IMR-90 (cell line): ENCODE results near the gene EPAS1. TPM values are rescaled to one million over a fixed set of nuclear protein-coding genes. Genes with fewer than 3 reads are reported as not detected.
A peak's percentile ranks its signal among the peaks of the same experiment; 100 is the strongest.

Experiments
- ATAC-seq: fragments of 200-7000 bp; cut with Tn5 transposase; 2 replicates; pipeline ENCODE4 v1.9.1; 2020; ENCODE audit warnings: low read depth, mild to moderate bottlenecking, moderate library complexity
- BruUV-seq: library from RNA; stranded (reverse); fragments of 400-500 nt; replicated peaks from 2 replicates; lab custom pipeline; 2021; lab: Mats Ljungman, UMichigan
- CTCF ChIA-PET: fragments of 300-600 bp; formaldehyde crosslinking; extraction: SDS; loops from one replicate; lab custom pipeline; 2021; ENCODE audit warnings: antibody characterized with exemption; lab: Yijun Ruan, JAX
- POLR2A ChIA-PET: fragments of 300-600 bp; sonication (Branson Sonifier 250); formaldehyde crosslinking; loops from one replicate; lab custom pipeline; 2022; ENCODE audit warnings: antibody characterized with exemption; ENCODE audit not compliant: unreplicated experiment; lab: Charles Lee
- DNase-seq: peaks from one replicate; pipeline ENCODE4 v3.0.0; 2013
- H2AFZ ChIP-seq: replicated peaks from 2 replicates; pipeline ENCODE3; 2013; ENCODE audit warnings: low read length, mild to moderate bottlenecking; ENCODE audit not compliant: poor library complexity
- H2AK5ac ChIP-seq: 2 replicates; pipeline ENCODE4 v1.6.1; 2013; ENCODE audit warnings: low read depth, low read length, inconsistent platforms
- H2AK9ac ChIP-seq: replicated peaks from 2 replicates; pipeline ENCODE3; 2013; ENCODE audit warnings: mild to moderate bottlenecking, low read depth, low read length, moderate library complexity; ENCODE audit not compliant: poor library complexity
- H2BK120ac ChIP-seq: 2 replicates; pipeline ENCODE4 v1.6.1; 2013; ENCODE audit warnings: low read depth, low read length, inconsistent platforms
- H2BK15ac ChIP-seq: 3 replicates; pipeline ENCODE4 v1.6.1; 2013; ENCODE audit warnings: low read depth, low read length, inconsistent platforms
- H2BK20ac ChIP-seq: 2 replicates; pipeline ENCODE4 v1.6.1; 2013; ENCODE audit warnings: low read depth, mild to moderate bottlenecking, inconsistent platforms, low read length, moderate library complexity
- H2BK5ac ChIP-seq: 2 replicates; pipeline ENCODE4 v1.6.1; 2013; ENCODE audit warnings: mild to moderate bottlenecking, low read depth, low read length, inconsistent platforms; ENCODE audit not compliant: poor library complexity, severe bottlenecking
- H3K14ac ChIP-seq: replicated peaks from 2 replicates; pipeline ENCODE4 v1.6.1; 2013; ENCODE audit warnings: low read depth, low read length, inconsistent platforms
- H3K18ac ChIP-seq: 2 replicates; pipeline ENCODE4 v1.6.1; 2013; ENCODE audit warnings: low read depth, low read length, control low read depth
- H3K23ac ChIP-seq: 2 replicates; pipeline ENCODE4 v1.6.1; 2013; ENCODE audit warnings: low read depth, low read length, inconsistent platforms
- H3K27ac ChIP-seq: 2 replicates; pipeline ENCODE4 v1.5.1; 2013; ENCODE audit warnings: mild to moderate bottlenecking, control low read depth, low read length; ENCODE audit not compliant: insufficient read depth
- H3K27me3 ChIP-seq: 2 replicates; pipeline ENCODE4 v1.6.1; 2013; ENCODE audit warnings: low read length; ENCODE audit not compliant: control insufficient read depth, insufficient read depth
- H3K36me3 ChIP-seq: 2 replicates; pipeline ENCODE4 v1.6.1; 2013; ENCODE audit warnings: low read length, mixed read lengths; ENCODE audit not compliant: control insufficient read depth, insufficient read depth
- H3K4ac ChIP-seq: 2 replicates; pipeline ENCODE4 v1.6.1; 2013; ENCODE audit warnings: low read depth, low read length, inconsistent platforms
- H3K4me1 ChIP-seq: 2 replicates; pipeline ENCODE4 v1.6.1; 2013; ENCODE audit warnings: low read length, mixed read lengths; ENCODE audit not compliant: control insufficient read depth, insufficient read depth
- H3K4me2 ChIP-seq: 2 replicates; pipeline ENCODE4 v1.6.1; 2013; ENCODE audit warnings: low read depth, mild to moderate bottlenecking, control low read depth, low read length, moderate library complexity
- H3K4me3 ChIP-seq: 2 replicates; pipeline ENCODE4 v1.5.1; 2013; ENCODE audit warnings: low read depth, mild to moderate bottlenecking, control low read depth, low read length, moderate library complexity; ENCODE audit not compliant: insufficient read depth
- H3K56ac ChIP-seq: 2 replicates; pipeline ENCODE4 v1.6.1; 2013; ENCODE audit warnings: low read length, inconsistent platforms; ENCODE audit not compliant: insufficient read depth; ENCODE audit errors: extremely low read depth
- H3K79me1 ChIP-seq, 2 experiments: 2 replicates each; pipeline ENCODE4 v1.6.1; 2013; ENCODE audit warnings: low read length in 2 of 2, inconsistent platforms in 1 of 2, low read depth in 1 of 2
- H3K9ac ChIP-seq: 2 replicates; pipeline ENCODE4 v1.6.1; 2013; ENCODE audit warnings: low read depth, low read length, control low read depth
- H3K9me1 ChIP-seq: 2 replicates; pipeline ENCODE4 v1.6.1; 2013; ENCODE audit warnings: low read length, inconsistent platforms; ENCODE audit not compliant: insufficient read depth
- H3K9me3 ChIP-seq: 2 replicates; pipeline ENCODE4 v1.6.1; 2013; ENCODE audit warnings: low read length; ENCODE audit not compliant: control insufficient read depth, insufficient read depth
- H4K20me1 ChIP-seq: 2 replicates; pipeline ENCODE4 v1.6.1; 2013; ENCODE audit warnings: low read length, inconsistent platforms; ENCODE audit not compliant: insufficient read depth
- H4K5ac ChIP-seq: 2 replicates; pipeline ENCODE4 v1.6.1; 2013; ENCODE audit warnings: mild to moderate bottlenecking, low read depth, low read length, control low read depth
- H4K8ac ChIP-seq, 2 experiments: 2 replicates each; pipeline ENCODE4 v1.6.1; 2013; ENCODE audit warnings: low read depth in 2 of 2, low read length in 2 of 2, control low read depth in 1 of 2, inconsistent platforms in 1 of 2
- H4K91ac ChIP-seq: 2 replicates; pipeline ENCODE4 v1.6.1; 2013; ENCODE audit warnings: low read depth, low read length, inconsistent platforms; ENCODE audit not compliant: insufficient read depth
- CHD1 ChIP-seq: IDR thresholded peaks from 2 replicates; pipeline ENCODE4 v1.6.1; 2012; ENCODE audit warnings: low read depth, low read length, improper control_type of control experiment
- MAFK ChIP-seq: IDR thresholded peaks from 2 replicates; pipeline ENCODE4 v1.6.1; 2012; ENCODE audit warnings: low read depth, low read length, improper control_type of control experiment
- RFX5 ChIP-seq: IDR thresholded peaks from 2 replicates; pipeline ENCODE4 v1.8.0; 2012; ENCODE audit warnings: low read depth, mild to moderate bottlenecking, low read length, moderate library complexity
- WGBS, 2 experiments: methylation state at CpG; one replicate each; pipeline versions ENCODE4 v1.1.5 to v1.1.7; 2013; ENCODE audit warnings: missing lambda C conversion rate in 2 of 2; ENCODE audit not compliant: insufficient read length in 1 of 2; ENCODE audit errors: extremely low coverage in 2 of 2; 5-methylcytosine and 5-hydroxymethylcytosine counted together
- dilution Hi-C: fragments of 300-500 bp; cut with HindIII; formaldehyde crosslinking; loops from one replicate; pipeline ENCODE4 v1.14.3; 2018; ENCODE audit warnings: low sequenced_read_pairs; ENCODE audit not compliant: unreplicated experiment
- in situ Hi-C: fragments of 300-500 bp; cut with MboI; formaldehyde crosslinking; loops from 3 replicates; pipeline ENCODE4 v1.14.3; 2019; ENCODE audit warnings: low sequenced_read_pairs, inconsistent platforms, mixed read lengths
- intact Hi-C: fragments of 100-400 bp; cut with micrococcal nuclease; formaldehyde crosslinking; loops from 2 replicates; pipeline ENCODE4 v1.10.0; 2022
- polyA plus RNA-seq, 3 experiments: library from polyadenylated mRNA; depleted of rRNA; stranded (reverse); fragments of >200 nt; gene quantifications; 2 replicates each; pipeline ENCODE4 v1.2.3, GENCODE V29; 2012; ENCODE audit warnings: low replicate concordance in 1 of 3
- total RNA-seq: library from RNA; depleted of rRNA; stranded (reverse); fragments of >200 nt; gene quantifications from 2 replicates; pipeline ENCODE4 v1.2.3, GENCODE V29; 2012
- TF ChIP-seq, protein P1 (sequence below): conservative IDR thresholded peaks from 2 replicates; pipeline ENCODE4 v1.5.1; 2012; ENCODE audit warnings: mild to moderate bottlenecking, low read depth, low read length, improper control_type of control experiment

The EPAS1 gene
- total and polyA plus RNA-seq, 2 of the 4 experiments (the other 2 are of a cell fraction): 40.7 to 120 TPM

DNA sequence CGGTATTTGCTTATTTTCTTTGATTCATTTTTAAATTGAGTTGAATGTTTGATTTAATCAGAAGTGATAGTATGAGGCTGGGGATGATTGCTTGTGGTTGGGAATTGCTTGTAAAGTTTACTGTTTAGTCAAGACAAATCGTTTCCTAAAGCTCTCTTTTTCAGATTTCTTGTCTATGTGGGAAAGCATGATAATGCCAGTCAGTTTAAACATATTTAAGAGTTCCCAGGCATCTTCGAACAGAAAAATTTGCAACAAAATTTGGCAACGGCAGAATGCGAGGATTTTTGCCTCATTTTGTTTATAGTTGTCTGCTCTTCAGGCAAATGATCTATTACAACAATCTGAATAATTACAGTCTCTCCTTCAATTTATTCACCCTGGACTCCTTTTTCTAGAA is 22.5 kb downstream of the EPAS1 start:
- Histone ChIP-seq H3K4me2 (peak overlapping the region; percentile 49; the same call in 1 of the 2 replicates), H2BK15ac (no peak overlapping the region), H2AK9ac (no peak overlapping the region), H3K4me3 (no peak overlapping the region), H2AFZ (no peak overlapping the region), H2BK5ac (no peak overlapping the region), H3K9me3 (no peaks in the 10 kb centered on the region), H3K4me1 (peaks cover 20% of the 10 kb centered on the region), H4K5ac (no peak overlapping the region), H3K27ac (no peak overlapping the region), H3K9me1 (peaks cover 14% of the 10 kb centered on the region), H3K14ac (no peak overlapping the region), H3K36me3 (0 out of 2 replicates have a peak, but pooled peaks cover 1% of the 10 kb centered on the region), H4K91ac (no peak overlapping the region), H3K56ac (no peak overlapping the region), H3K4ac (no peak overlapping the region), H4K20me1 (peaks cover 97% of the 10 kb centered on the region), H3K18ac (no peak overlapping the region), H3K23ac (peak overlapping the region; percentile 46; the same call in 1 of the 2 replicates), H3K27me3 (no peaks in the 10 kb centered on the region), H3K79me1 (peaks cover 33 to 82% of the 10 kb centered on the region in 2 experiments), H2BK20ac (no peak overlapping the region), H3K9ac (no peak overlapping the region; the same call in 1 of the 2 replicates), H4K8ac (no peak overlapping the region), H2AK5ac (no peak overlapping the region), H2BK120ac (no peak overlapping the region)
- dilution Hi-C loops (no loop called here), intact Hi-C loops (no loop called here), in situ Hi-C loops (loop anchor here (25.0 kb wide), 1 partner anchor 682 kb away; no protein-coding TSS in a partner anchor)
- TF ChIP-seq, protein P1, sequence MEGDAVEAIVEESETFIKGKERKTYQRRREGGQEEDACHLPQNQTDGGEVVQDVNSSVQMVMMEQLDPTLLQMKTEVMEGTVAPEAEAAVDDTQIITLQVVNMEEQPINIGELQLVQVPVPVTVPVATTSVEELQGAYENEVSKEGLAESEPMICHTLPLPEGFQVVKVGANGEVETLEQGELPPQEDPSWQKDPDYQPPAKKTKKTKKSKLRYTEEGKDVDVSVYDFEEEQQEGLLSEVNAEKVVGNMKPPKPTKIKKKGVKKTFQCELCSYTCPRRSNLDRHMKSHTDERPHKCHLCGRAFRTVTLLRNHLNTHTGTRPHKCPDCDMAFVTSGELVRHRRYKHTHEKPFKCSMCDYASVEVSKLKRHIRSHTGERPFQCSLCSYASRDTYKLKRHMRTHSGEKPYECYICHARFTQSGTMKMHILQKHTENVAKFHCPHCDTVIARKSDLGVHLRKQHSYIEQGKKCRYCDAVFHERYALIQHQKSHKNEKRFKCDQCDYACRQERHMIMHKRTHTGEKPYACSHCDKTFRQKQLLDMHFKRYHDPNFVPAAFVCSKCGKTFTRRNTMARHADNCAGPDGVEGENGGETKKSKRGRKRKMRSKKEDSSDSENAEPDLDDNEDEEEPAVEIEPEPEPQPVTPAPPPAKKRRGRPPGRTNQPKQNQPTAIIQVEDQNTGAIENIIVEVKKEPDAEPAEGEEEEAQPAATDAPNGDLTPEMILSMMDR: no peak
- TF ChIP-seq CHD1: no peak
- TF ChIP-seq MAFK: no peak
- TF ChIP-seq RFX5: no peak
- BruUV-seq: no TSS peak
- ChIA-PET POLR2A (interaction anchor here (0.6 kb wide), 1 partner anchor 12 kb away, joined by 3 read pairs; no protein-coding TSS in a partner anchor), CTCF (interaction anchor here (0.7 to 1.7 kb wide), 2 partner anchors 10 to 56 kb away, joined by 3 to 6 read pairs; no protein-coding TSS in a partner anchor)
- DNase-seq (no peak), ATAC-seq (no peak)
- no CpG with 5 or more reads among the region's 5 CpGs for WGBS, 2 experiments
